PC-3 (cell line): Measurements from ENCODE around the gene NRAP. TPM values are rescaled to one million over a fixed set of nuclear protein-coding genes. Genes with fewer than 3 reads are reported as not detected.

Experiments used
- ATAC-seq: fragments of 200-7000 bp; cut with Tn5 transposase; 2 replicates; pipeline ENCODE4 v1.9.1; 2020; ENCODE audit warnings: mild to moderate bottlenecking, moderate library complexity
- BruUV-seq: library from RNA; stranded (reverse); fragments of 400-500 nt; replicated peaks from 2 replicates; lab custom pipeline; 2021; lab: Mats Ljungman, UMichigan
- CTCF ChIA-PET: fragments of 300-600 bp; sonication (Branson Sonifier 250); formaldehyde crosslinking; loops from one replicate; lab custom pipeline; 2022; ENCODE audit warnings: antibody characterized with exemption; lab: Charles Lee
- POLR2A ChIA-PET: fragments of 300-600 bp; sonication (Branson Sonifier 250); formaldehyde crosslinking; loops from one replicate; lab custom pipeline; 2022; ENCODE audit warnings: antibody characterized with exemption; ENCODE audit not compliant: unreplicated experiment; lab: Charles Lee
- DNase-seq: peaks from one replicate; pipeline ENCODE4 v3.0.0-alpha.2; 2015
- H2AFZ ChIP-seq: fragments of 300-600 bp; sonication (generic); 2 replicates; pipeline ENCODE4 v1.6.0; 2016; ENCODE audit warnings: antibody characterized with exemption, low read length
- H3F3A ChIP-seq: fragments of 300-600 bp; sonication (generic); one replicate; pipeline ENCODE4 v1.6.0; 2017; ENCODE audit warnings: antibody characterized with exemption, low read length, control low read depth, mild to moderate bottlenecking; ENCODE audit not compliant: unreplicated experiment
- H3K27ac ChIP-seq: fragments of 300-600 bp; sonication (generic); 2 replicates; pipeline ENCODE4 v1.5.1; 2016; ENCODE audit warnings: mild to moderate bottlenecking, low read length
- H3K27me3 ChIP-seq: fragments of 300-600 bp; sonication (generic); 2 replicates; pipeline ENCODE4 v1.6.1; 2016; ENCODE audit warnings: low read length, mixed read lengths
- H3K36me3 ChIP-seq: fragments of 300-600 bp; sonication (generic); 2 replicates; pipeline ENCODE4 v1.6.1; 2016; ENCODE audit warnings: low read depth, mixed run types, low read length, mixed read lengths
- H3K4me1 ChIP-seq: fragments of 300-600 bp; sonication (generic); 2 replicates; pipeline ENCODE4 v1.5.1; 2016; ENCODE audit warnings: low read length; ENCODE audit not compliant: insufficient read depth
- H3K4me2 ChIP-seq: fragments of 300-600 bp; sonication (generic); 2 replicates; pipeline ENCODE4 v1.6.0; 2016; ENCODE audit warnings: low read length
- H3K4me3 ChIP-seq: fragments of 300-600 bp; sonication (generic); 2 replicates; pipeline ENCODE4 v1.5.1; 2016; ENCODE audit warnings: mild to moderate bottlenecking, low read length, mixed read lengths
- H3K79me2 ChIP-seq: fragments of 300-600 bp; sonication (generic); 2 replicates; pipeline ENCODE4 v1.6.1; 2017; ENCODE audit warnings: low read length, mixed read lengths
- H3K9ac ChIP-seq: fragments of 300-600 bp; sonication (generic); 2 replicates; pipeline ENCODE4 v1.6.0; 2016; ENCODE audit warnings: mild to moderate bottlenecking, low read length
- H3K9me2 ChIP-seq: fragments of 300-600 bp; sonication (generic); replicated peaks from 2 replicates; pipeline ENCODE4 v1.6.1; 2016; ENCODE audit warnings: mixed run types, low read length, mixed read lengths
- H3K9me3 ChIP-seq: fragments of 300-600 bp; sonication (generic); 2 replicates; pipeline ENCODE4 v1.6.1; 2016; ENCODE audit warnings: low read length, mixed read lengths
- H4K20me1 ChIP-seq: fragments of 300-600 bp; sonication (generic); 2 replicates; pipeline ENCODE4 v1.6.1; 2016; ENCODE audit warnings: low read length, mixed read lengths
- CTCF ChIP-seq: fragments of 300-600 bp; sonication (generic); conservative IDR thresholded peaks from 2 replicates; pipeline ENCODE4 v1.5.1; 2017; ENCODE audit warnings: antibody characterized with exemption, low read depth, mild to moderate bottlenecking, low read length
- EZH2 ChIP-seq: fragments of 300-600 bp; sonication (generic); IDR thresholded peaks from one replicate; pipeline ENCODE4 v1.6.1; 2017; ENCODE audit warnings: antibody characterized with exemption, mild to moderate bottlenecking, low read length; ENCODE audit not compliant: unreplicated experiment
- EZH2phosphoT487 ChIP-seq: fragments of 300-600 bp; sonication (generic); IDR thresholded peaks from 2 replicates; pipeline ENCODE4 v1.6.1; 2018; ENCODE audit warnings: mild to moderate bottlenecking, antibody characterized with exemption, low read length, borderline replicate concordance
- intact Hi-C: fragments of 100-400 bp; cut with micrococcal nuclease; formaldehyde crosslinking; loops from 2 replicates; pipeline ENCODE4 v1.9.0; 2023
- total RNA-seq: library from RNA; depleted of rRNA; stranded (reverse); fragments of >200 nt; gene quantifications from 2 replicates; pipeline ENCODE4 v1.2.3, GENCODE V29; 2014

NRAP gene
- total RNA-seq, 1 experiment from 2014 or later, result not detected

GRCh38 chr10:113557903-113558321 is 105.9 kb downstream of the NRAP start:
- Histone ChIP-seq H3K9ac (no peak overlapping the region), H2AFZ (no peak overlapping the region), H3K9me2 (no peaks in the 10 kb centered on the region), H3K27me3 (no peaks in the 10 kb centered on the region), H3K79me2 (no peaks in the 10 kb centered on the region), H3K4me3 (no peak overlapping the region), H3K36me3 (no peaks in the 10 kb centered on the region), H3K4me1 (0 out of 2 replicates have a peak, but pooled peaks cover under 1% of the 10 kb centered on the region), H3F3A (no peaks in the 10 kb centered on the region), H3K27ac (no peak overlapping the region), H3K4me2 (no peak overlapping the region), H3K9me3 (no peaks in the 10 kb centered on the region), H4K20me1 (no peaks in the 10 kb centered on the region)
- ChIA-PET CTCF (no interaction called here), POLR2A (no interaction called here)
- ATAC-seq (no peak), DNase-seq (no peak)
- intact Hi-C loops, result no loop called here
- no peak for TF ChIP-seq EZH2
- no peak for TF ChIP-seq CTCF
- TF ChIP-seq EZH2phosphoT487, result no peak
- no TSS peak for BruUV-seq

- Histone ChIP-seq H2AFZ (no peak overlapping the region), H3K4me1 (no peaks in the 10 kb centered on the region; the same call in 1 of the 2 replicates), H3K9me2 (no peaks in the 10 kb centered on the region), H3K4me3 (no peak overlapping the region), H4K20me1 (no peaks in the 10 kb centered on the region), H3K36me3 (no peaks in the 10 kb centered on the region), H3F3A (no peaks in the 10 kb centered on the region), H3K27me3 (no peaks in the 10 kb centered on the region), H3K9me3 (no peaks in the 10 kb centered on the region), H3K79me2 (no peaks in the 10 kb centered on the region), H3K27ac (no peak overlapping the region), H3K4me2 (no peak overlapping the region), H3K9ac (no peak overlapping the region)
- intact Hi-C loops, result no loop called here
- TF ChIP-seq CTCF, result no peak
- TF ChIP-seq EZH2phosphoT487, result no peak
- TF ChIP-seq EZH2, result no peak
- DNase-seq (no peak), ATAC-seq (no peak)
- CTCF ChIA-PET, result no interaction called here
- BruUV-seq, result no TSS peak
- POLR2A ChIA-PET, result no interaction called here
Observed at GRCh38 chr10:113557424-113557862, 106.4 kb downstream of the NRAP start.

- H3K9me3 ChIP-seq, result no peaks in the 10 kb centered on the region
- ATAC-seq (no peak), DNase-seq (no peak)
- CTCF ChIA-PET, result no interaction called here
- no peak overlapping the region for H3K27ac ChIP-seq
- no peaks in the 10 kb centered on the region for H3K79me2 ChIP-seq
- H3K27me3 ChIP-seq, result no peaks in the 10 kb centered on the region
- no peaks in the 10 kb centered on the region for H3F3A ChIP-seq
- no peak overlapping the region for H3K4me2 ChIP-seq
- TF ChIP-seq EZH2phosphoT487, result no peak
- BruUV-seq, result no TSS peak
- no peaks in the 10 kb centered on the region for H3K9me2 ChIP-seq
- POLR2A ChIA-PET, result no interaction called here
- H3K9ac ChIP-seq, result no peak overlapping the region
- intact Hi-C loops, result no loop called here
- H4K20me1 ChIP-seq, result no peaks in the 10 kb centered on the region
- no peaks in the 10 kb centered on the region; the same call in 1 of the 2 replicates for H3K4me1 ChIP-seq
- no peak overlapping the region for H2AFZ ChIP-seq
- H3K4me3 ChIP-seq, result no peak overlapping the region
- no peaks in the 10 kb centered on the region for H3K36me3 ChIP-seq
Observed at GRCh38 chr10:113555751-113556150, 108.1 kb downstream of the NRAP start.
